MCF 10A (cell line): Measurements from ENCODE around the gene SMTNL2. TPM values are rescaled to one million over a fixed set of nuclear protein-coding genes. Genes with fewer than 3 reads are reported as not detected.

Source experiments
- BruUV-seq: library from RNA; stranded (reverse); fragments of 400-500 nt; replicated peaks from 2 replicates; lab custom pipeline; 2021; lab: Mats Ljungman, UMichigan
- CTCF ChIA-PET: fragments of 300-600 bp; sonication (Branson Sonifier 250); formaldehyde crosslinking; extraction: SDS; loops from one replicate; lab custom pipeline; 2021; ENCODE audit warnings: antibody characterized with exemption, inconsistent platforms; lab: Yijun Ruan, JAX
- POLR2A ChIA-PET: fragments of 300-600, 350-650 bp; sonication (Branson Sonifier 250); formaldehyde crosslinking; extraction: SDS; loops from one replicate; lab custom pipeline; 2020; ENCODE audit warnings: antibody characterized with exemption, inconsistent platforms; lab: Yijun Ruan, JAX
- DNase-seq: peaks from one replicate; pipeline ENCODE4 v3.0.0-alpha.2; 2018; ENCODE audit not compliant: unreplicated experiment
- H3K27ac Mint-ChIP-seq: one replicate; pipeline ENCODE4 v1.8.0; 2022; ENCODE audit warnings: mild to moderate bottlenecking, low read depth, mixed read lengths; ENCODE audit not compliant: unreplicated experiment
- H3K27me3 Mint-ChIP-seq: one replicate; pipeline ENCODE4 v1.8.0; 2022; ENCODE audit warnings: mixed read lengths; ENCODE audit not compliant: insufficient read depth, unreplicated experiment
- H3K36me3 Mint-ChIP-seq: one replicate; pipeline ENCODE4 v1.8.0; 2022; ENCODE audit warnings: mild to moderate bottlenecking, moderate library complexity, mixed read lengths; ENCODE audit not compliant: insufficient read depth, unreplicated experiment
- H3K4me1 Mint-ChIP-seq: one replicate; pipeline ENCODE4 v1.8.0; 2022; ENCODE audit warnings: mixed read lengths; ENCODE audit not compliant: insufficient read depth, unreplicated experiment
- H3K4me3 Mint-ChIP-seq: one replicate; pipeline ENCODE4 v1.8.0; 2022; ENCODE audit warnings: mild to moderate bottlenecking, moderate library complexity, mixed read lengths; ENCODE audit not compliant: unreplicated experiment
- H3K9me3 Mint-ChIP-seq: one replicate; pipeline ENCODE4 v1.8.0; 2022; ENCODE audit warnings: mixed read lengths; ENCODE audit not compliant: unreplicated experiment
- intact Hi-C: fragments of 100-400 bp; cut with micrococcal nuclease; formaldehyde crosslinking; loops from 2 replicates; pipeline ENCODE4 v1.14.1; 2022
- total RNA-seq: library from RNA; stranded (reverse); gene quantifications from 2 replicates; pipeline ENCODE4 v1.2.3, GENCODE V29; 2022
- TF ChIP-seq, protein P1 (sequence below): fragments of 200-600 bp; IDR thresholded peaks from one replicate; pipeline ENCODE4 v1.8.0; 2022; ENCODE audit warnings: antibody characterized with exemption, mild to moderate bottlenecking; ENCODE audit not compliant: unreplicated experiment

SMTNL2 gene
- total RNA-seq, 1 experiment from 2014 or later: not detected

DNA sequence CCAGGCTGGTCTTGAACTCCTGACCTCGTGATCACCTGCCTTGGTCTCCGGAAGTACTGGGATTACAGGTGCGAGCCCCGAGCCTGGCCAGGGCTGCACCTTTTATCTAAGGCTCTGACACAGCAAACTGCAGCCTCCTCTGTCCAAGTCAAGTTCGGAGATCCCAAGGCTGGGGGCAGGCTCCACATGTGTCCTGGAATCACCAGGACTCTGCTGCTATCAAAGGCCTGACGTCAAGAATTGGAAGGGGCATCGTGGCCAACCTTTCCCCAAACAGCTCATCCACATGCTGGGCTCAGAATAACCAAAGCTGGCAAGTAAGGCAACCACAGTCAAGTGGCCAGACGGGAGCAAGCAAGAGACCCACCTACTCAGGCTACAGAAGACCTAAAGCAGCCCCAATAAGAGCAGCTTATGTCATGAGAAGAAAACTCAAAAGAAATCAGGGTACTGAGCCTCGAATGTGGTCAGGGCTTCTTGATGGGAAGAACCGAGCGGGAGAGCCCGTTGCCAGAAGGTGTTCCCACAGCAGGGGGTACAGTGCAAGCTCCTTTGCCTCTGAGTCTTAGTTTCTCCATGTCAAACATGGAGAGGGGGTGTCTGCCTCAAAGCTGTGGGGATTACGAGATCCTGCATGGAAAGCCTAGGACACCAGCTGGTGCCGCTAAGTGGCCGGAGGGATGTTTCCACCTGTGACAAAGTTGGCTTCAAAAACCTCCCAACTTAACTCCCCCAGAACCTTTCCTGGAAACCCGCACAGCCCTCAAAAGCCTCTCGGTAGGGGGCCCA lies 37.0 kb upstream of the SMTNL2 start:
- no peaks in the 10 kb centered on the region for H3K9me3 Mint-ChIP-seq
- DNase-seq: no peak
- CTCF ChIA-PET: interaction anchor here (0.6 to 1.1 kb wide), 4 partner anchors 75 to 348 kb away, joined by 3 to 4 read pairs (median 4); no protein-coding TSS in a partner anchor
- H3K4me1 Mint-ChIP-seq: no peaks in the 10 kb centered on the region
- POLR2A ChIA-PET: no interaction called here
- no peak overlapping the region for H3K4me3 Mint-ChIP-seq
- H3K27me3 Mint-ChIP-seq: no peaks in the 10 kb centered on the region
- H3K27ac Mint-ChIP-seq: no peak overlapping the region
- TF ChIP-seq, protein P1, sequence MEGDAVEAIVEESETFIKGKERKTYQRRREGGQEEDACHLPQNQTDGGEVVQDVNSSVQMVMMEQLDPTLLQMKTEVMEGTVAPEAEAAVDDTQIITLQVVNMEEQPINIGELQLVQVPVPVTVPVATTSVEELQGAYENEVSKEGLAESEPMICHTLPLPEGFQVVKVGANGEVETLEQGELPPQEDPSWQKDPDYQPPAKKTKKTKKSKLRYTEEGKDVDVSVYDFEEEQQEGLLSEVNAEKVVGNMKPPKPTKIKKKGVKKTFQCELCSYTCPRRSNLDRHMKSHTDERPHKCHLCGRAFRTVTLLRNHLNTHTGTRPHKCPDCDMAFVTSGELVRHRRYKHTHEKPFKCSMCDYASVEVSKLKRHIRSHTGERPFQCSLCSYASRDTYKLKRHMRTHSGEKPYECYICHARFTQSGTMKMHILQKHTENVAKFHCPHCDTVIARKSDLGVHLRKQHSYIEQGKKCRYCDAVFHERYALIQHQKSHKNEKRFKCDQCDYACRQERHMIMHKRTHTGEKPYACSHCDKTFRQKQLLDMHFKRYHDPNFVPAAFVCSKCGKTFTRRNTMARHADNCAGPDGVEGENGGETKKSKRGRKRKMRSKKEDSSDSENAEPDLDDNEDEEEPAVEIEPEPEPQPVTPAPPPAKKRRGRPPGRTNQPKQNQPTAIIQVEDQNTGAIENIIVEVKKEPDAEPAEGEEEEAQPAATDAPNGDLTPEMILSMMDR: no peak
- no TSS peak for BruUV-seq
- intact Hi-C loops: no loop called here
- H3K36me3 Mint-ChIP-seq: peaks cover 75% of the 10 kb centered on the region

DNA sequence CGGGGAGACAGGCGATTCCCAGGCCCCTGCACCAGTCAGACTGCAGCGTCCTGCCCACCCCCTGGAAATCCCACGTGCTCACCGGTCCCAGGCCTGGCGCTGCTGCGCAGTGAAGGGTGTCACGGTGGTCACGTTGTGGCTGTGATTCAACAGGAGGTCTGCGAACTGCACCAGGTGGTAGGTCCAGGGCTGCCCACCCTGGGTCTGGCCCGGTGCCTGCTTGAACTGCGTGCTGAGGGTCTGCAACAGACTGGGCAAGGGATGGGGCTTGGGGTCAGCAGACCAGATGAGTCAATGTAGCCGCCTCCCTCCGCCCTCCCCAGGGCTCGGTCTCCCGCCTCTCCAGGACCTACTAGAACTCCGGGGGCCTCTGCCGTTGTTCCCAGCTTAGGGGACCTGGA lies 36.3 kb upstream of the SMTNL2 start:
- TF ChIP-seq, protein P1: no peak
- Mint-ChIP-seq H3K4me1 (no peaks in the 10 kb centered on the region), H3K9me3 (no peaks in the 10 kb centered on the region), H3K36me3 (peaks cover 76% of the 10 kb centered on the region), H3K27ac (no peak overlapping the region), H3K4me3 (no peak overlapping the region), H3K27me3 (no peaks in the 10 kb centered on the region)
- no peak for DNase-seq
- BruUV-seq: no TSS peak
- ChIA-PET POLR2A (no interaction called here), CTCF (interaction anchor here (1.1 kb wide), 1 partner anchor 124 kb away, joined by 3 read pairs; no protein-coding TSS in a partner anchor)
- intact Hi-C loops: no loop called here

DNA sequence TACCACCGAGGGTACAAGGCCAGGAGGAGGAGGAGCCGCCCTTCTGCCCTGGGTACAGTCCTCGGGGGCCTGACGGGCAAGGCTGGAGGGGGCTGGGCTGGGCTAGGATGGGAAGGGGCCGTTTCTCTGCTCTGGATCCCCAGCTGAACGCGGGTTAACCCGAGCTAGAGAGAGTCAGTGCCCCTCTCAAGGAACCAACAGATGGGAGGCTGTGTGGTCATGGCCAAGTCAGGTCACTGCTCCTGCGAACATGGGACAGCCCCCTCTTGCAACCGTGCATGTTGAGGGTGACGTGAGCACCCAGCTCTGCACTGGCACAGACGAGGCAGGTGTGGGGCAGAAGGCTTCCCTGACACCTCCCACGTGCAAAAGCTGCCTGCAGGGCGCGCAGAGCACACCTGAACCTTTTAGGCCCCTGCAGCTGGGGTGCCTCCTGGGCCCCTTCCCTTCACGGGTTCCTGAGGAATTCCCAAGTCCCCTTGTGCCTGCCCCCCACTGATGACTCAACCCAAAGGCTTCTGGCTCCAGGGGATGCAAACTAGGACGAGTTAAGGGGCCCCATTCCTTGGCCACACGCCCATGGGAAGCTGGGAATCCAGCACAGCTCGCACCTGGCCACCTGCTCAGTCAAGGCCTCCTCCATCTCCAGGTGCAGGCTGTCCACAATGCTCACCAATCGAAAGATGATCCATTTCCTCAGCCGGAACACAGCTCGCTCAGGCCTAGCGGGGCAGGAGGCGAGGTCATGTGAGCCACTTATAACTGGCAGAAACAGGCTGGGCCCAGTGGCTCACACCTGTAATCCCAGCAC lies 35.4 kb upstream of the SMTNL2 start:
- POLR2A ChIA-PET: no interaction called here
- Mint-ChIP-seq H3K4me3 (no peak overlapping the region), H3K36me3 (peaks cover 78% of the 10 kb centered on the region), H3K4me1 (no peaks in the 10 kb centered on the region), H3K27me3 (no peaks in the 10 kb centered on the region), H3K9me3 (no peaks in the 10 kb centered on the region), H3K27ac (no peak overlapping the region)
- CTCF ChIA-PET: interaction anchor here (0.7 kb wide), 1 partner anchor 97 kb away, joined by 3 read pairs; no protein-coding TSS in a partner anchor
- no peak for DNase-seq
- no TSS peak for BruUV-seq
- intact Hi-C loops: no loop called here
- TF ChIP-seq, protein P1: no peak
